Gastroesophageal sphincter (tissue), 3 donors: ENCODE results near the gene SLAMF1.

Experiments
- EP300 ChIP-seq: sonication (generic); formaldehyde crosslinking; IDR thresholded peaks from one replicate; pipeline ENCODE4 v1.6.1; 2017; ENCODE audit warnings: antibody characterized with exemption, mild to moderate bottlenecking
- POLR2A ChIP-seq, 2 donors: fragments of 450-650 bp; IDR thresholded peaks; one replicate each; pipeline ENCODE4 v1.6.1; 2017; ENCODE audit warnings: antibody characterized with exemption in 2 of 2, mild to moderate bottlenecking in 2 of 2, moderate library complexity in 1 of 2
- POLR2AphosphoS5 ChIP-seq: sonication (generic); formaldehyde crosslinking; IDR thresholded peaks from one replicate; pipeline ENCODE4 v1.6.1; 2017; ENCODE audit warnings: antibody characterized with exemption
- TF ChIP-seq, protein P1 (sequence below), 4 experiments: fragments of 200-600 bp in 2 of 4; fragments of 450-650 bp in 2 of 4; sonication (generic) in 1 of 4; IDR thresholded peaks; one replicate each; pipeline ENCODE4 v1.5.1; 2017 to 2019; ENCODE audit warnings: antibody characterized with exemption in 4 of 4, mild to moderate bottlenecking in 2 of 4, moderate library complexity in 2 of 4

DNA sequence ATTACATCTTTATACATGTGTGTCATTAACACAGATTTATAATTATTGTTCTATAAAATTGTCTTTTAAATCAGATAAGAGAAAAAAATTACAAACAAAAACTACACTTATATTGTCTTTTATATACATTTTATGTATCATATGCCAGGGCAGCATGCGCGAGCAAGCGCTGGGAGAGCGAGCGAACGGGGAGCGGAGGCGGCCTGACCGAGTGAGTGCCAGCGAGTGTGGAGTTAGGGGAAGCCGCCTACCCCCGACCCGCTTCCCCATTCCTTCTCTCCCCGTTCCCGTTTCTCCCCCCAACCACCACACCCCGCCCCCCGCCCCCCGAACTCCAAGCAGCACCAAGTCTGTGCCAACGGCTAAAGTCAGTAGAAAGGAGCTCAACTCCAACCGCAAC is 23.0 kb upstream of the SLAMF1 start:
- TF ChIP-seq, protein P1, sequence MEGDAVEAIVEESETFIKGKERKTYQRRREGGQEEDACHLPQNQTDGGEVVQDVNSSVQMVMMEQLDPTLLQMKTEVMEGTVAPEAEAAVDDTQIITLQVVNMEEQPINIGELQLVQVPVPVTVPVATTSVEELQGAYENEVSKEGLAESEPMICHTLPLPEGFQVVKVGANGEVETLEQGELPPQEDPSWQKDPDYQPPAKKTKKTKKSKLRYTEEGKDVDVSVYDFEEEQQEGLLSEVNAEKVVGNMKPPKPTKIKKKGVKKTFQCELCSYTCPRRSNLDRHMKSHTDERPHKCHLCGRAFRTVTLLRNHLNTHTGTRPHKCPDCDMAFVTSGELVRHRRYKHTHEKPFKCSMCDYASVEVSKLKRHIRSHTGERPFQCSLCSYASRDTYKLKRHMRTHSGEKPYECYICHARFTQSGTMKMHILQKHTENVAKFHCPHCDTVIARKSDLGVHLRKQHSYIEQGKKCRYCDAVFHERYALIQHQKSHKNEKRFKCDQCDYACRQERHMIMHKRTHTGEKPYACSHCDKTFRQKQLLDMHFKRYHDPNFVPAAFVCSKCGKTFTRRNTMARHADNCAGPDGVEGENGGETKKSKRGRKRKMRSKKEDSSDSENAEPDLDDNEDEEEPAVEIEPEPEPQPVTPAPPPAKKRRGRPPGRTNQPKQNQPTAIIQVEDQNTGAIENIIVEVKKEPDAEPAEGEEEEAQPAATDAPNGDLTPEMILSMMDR (IDR thresholded peaks at IDR 0.05): no peak
- no peak for TF ChIP-seq POLR2AphosphoS5
- TF ChIP-seq POLR2A (IDR thresholded peaks at IDR 0.05): no peak
- TF ChIP-seq EP300: no peak
